Urinary bladder (tissue), 4 donors: ENCODE data around the gene KBTBD2. TPM values are rescaled to one million over a fixed set of nuclear protein-coding genes. Genes with fewer than 3 reads are reported as not detected.
A peak's percentile ranks its signal among the peaks of the same experiment; 100 is the strongest.
"Not testable (repeated sequence)": the region's sequence is repeated elsewhere in the genome, so short reads cannot be mapped to it uniquely, and the experiment has no call there.

ENCODE experiments used
- DNase-seq: peaks from one replicate; pipeline ENCODE4 v3.0.0-alpha.2; 2015; ENCODE audit errors: extremely low spot score
- H3K27ac ChIP-seq: one replicate; pipeline ENCODE4 v1.5.1; 2013; ENCODE audit warnings: low read depth, mild to moderate bottlenecking, moderate library complexity
- H3K36me3 ChIP-seq: one replicate; pipeline ENCODE4 v1.6.1; 2013; ENCODE audit warnings: mild to moderate bottlenecking, moderate library complexity; ENCODE audit not compliant: insufficient read depth
- H3K4me1 ChIP-seq: one replicate; pipeline ENCODE4 v1.6.1; 2013; ENCODE audit warnings: mild to moderate bottlenecking, moderate library complexity; ENCODE audit not compliant: insufficient read depth
- H3K4me3 ChIP-seq: one replicate; pipeline ENCODE4 v1.5.1; 2013; ENCODE audit warnings: low read depth, low read length
- WGBS: extraction: QIAGEN DNeasy Blood & Tissue Kit; methylation state at CpG from one replicate; pipeline ENCODE4 v1.1.7; 2013; 5-methylcytosine and 5-hydroxymethylcytosine counted together
- polyA plus RNA-seq: library from polyadenylated mRNA; stranded (reverse); fragments of 200-250 nt; gene quantifications from one replicate; pipeline ENCODE4 v1.2.3, GENCODE V29; 2013
- total RNA-seq: library from RNA; depleted of rRNA; stranded (reverse); fragments of >200 nt; gene quantifications from one replicate; pipeline ENCODE4 v1.2.3, GENCODE V29; 2014
- donor health status: healthy with polysubstance abuse.
- donor health status: healthy.

Gene KBTBD2
- total and polyA plus RNA-seq, 2 donors: 19.5 to 64.8 TPM

DNA sequence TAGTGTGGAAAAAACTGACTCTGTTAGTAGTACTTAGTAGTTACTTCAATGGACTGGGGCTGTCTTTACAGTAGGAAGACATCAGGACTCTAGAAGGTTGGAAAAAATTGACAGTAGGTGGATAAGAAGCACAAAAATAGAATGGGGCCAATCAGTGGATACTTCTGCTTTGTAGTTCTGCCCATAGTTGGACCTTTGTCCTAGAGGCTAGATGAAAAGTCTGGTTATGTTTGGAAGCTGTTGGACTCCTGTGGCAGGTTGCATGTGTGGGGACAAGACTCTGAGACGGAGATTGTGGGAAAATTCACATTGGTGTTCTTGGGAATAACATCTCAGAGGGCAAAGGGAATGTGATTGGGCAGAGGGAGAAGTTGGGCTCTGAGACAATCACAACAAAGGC is 18.6 kb upstream of the KBTBD2 start:
- DNase-seq: no peak
- Histone ChIP-seq H3K4me1 (no peaks in the 10 kb centered on the region), H3K4me3 (no peak overlapping the region), H3K27ac (no peak overlapping the region), H3K36me3 (no peaks in the 10 kb centered on the region)
- 85% methylated on average over 1 of the region's 1 CpG for WGBS

DNA sequence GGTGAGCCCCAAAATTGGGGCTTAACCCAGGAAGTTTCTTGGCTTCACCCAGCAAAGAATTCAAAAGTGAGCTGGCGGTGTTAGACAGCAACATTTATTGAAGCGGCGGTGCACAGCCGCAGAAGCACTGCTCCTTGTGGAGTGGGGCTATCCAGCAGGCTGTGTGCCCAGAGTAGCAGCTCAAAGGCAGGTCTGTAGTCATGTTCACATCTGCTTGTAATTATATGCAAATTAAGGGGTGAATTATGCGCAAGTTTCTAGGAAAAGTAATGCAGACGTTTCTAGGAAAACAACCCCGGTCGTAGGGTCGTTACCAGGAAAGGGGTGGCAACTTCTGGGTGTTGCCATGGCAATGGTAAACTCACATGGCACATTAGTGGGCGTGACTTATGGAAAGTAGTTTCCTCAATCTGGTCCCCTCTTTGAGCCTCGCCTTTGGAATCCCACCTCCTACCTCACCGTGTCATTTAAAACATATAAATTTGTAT is 13.7 kb upstream of the KBTBD2 start:
- Histone ChIP-seq H3K36me3 (peaks cover 2% of the 10 kb centered on the region), H3K4me3 (peak overlapping the region; percentile 0), H3K4me1 (no peaks in the 10 kb centered on the region), H3K27ac (no peak overlapping the region)
- peak; percentile 49 for DNase-seq
- WGBS: 15% methylated on average over 12 of the region's 12 CpGs

DNA sequence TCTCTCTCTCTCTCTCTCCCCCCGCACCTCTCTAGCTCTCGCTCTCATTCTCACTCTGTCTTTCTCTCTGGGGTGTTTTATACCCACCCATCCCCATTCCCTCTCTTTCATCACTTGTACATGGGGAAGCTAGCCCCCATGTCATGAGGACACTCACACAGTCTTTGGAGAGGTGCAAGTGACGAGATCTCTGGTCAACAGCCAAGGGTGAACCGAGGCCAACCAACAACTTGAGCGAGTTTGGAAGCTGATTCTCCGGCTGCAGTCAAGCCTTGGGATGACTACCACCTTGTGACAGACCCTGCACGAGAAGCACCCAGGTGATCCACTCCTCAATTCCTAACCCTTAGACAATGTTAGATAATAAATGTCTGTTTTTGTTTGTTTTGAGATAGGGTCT is 10.1 kb upstream of the KBTBD2 start:
- Histone ChIP-seq H3K4me1 (no peaks in the 10 kb centered on the region), H3K36me3 (peaks cover 2% of the 10 kb centered on the region), H3K27ac (no peak overlapping the region), H3K4me3 (no peak overlapping the region)
- WGBS: 86% methylated on average over 7 of the region's 7 CpGs
- DNase-seq: no peak

DNA sequence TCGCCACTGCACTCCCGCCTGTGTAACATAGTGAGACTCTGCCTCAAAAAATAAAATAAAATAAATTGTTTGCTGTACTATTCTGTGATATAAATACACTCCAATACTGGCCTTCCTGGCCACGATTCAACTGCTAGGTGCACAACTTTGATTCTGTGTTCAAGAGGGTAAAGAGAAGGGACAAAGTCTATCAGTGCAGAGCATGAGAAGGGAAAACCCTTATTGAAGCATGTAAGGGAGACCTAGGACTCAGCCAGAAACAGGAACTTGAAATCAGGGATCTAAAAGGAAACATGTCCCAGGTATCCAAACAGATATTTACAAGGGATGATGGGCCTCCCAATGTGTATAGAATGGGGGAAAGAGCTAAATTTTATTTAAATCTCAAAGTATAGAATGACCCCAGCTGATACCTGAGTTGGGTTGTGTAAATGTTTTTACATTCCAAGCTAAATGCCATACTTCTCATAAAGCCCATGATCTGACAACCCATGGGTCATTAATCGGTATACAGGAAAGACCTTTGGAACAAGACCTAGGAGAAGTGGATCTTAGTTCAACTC is 9.0 kb upstream of the KBTBD2 start:
- 95% methylated on average over 4 of the region's 4 CpGs for WGBS
- DNase-seq: no peak
- peaks cover 2% of the 10 kb centered on the region for H3K36me3 ChIP-seq
- H3K4me3 ChIP-seq: no peak overlapping the region
- H3K27ac ChIP-seq: no peak overlapping the region
- H3K4me1 ChIP-seq: no peaks in the 10 kb centered on the region

DNA sequence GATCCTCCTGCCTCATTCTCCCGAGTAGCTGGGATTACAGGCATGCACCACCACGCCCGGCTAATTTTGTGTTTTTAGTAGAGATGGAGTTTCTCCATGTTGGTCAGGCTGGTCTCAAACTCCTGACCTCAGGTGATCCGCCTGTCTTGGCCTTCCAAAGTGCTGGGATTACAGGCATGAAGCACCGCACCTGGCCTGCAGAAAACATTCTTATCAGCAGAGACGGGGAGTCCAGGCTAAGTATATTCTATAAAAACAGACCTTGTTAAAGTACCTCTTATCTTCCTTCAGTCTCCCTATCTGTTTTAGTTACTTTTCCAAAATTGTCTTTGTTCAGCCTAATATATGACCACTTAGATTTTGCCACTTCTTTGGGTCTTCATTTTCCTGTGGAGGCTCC is 5.8 kb upstream of the KBTBD2 start:
- not testable (repeated sequence) for H3K4me1 ChIP-seq, H3K27ac ChIP-seq, DNase-seq, H3K36me3 ChIP-seq, H3K4me3 ChIP-seq
- WGBS: 83% methylated on average over 6 of the region's 6 CpGs

DNA sequence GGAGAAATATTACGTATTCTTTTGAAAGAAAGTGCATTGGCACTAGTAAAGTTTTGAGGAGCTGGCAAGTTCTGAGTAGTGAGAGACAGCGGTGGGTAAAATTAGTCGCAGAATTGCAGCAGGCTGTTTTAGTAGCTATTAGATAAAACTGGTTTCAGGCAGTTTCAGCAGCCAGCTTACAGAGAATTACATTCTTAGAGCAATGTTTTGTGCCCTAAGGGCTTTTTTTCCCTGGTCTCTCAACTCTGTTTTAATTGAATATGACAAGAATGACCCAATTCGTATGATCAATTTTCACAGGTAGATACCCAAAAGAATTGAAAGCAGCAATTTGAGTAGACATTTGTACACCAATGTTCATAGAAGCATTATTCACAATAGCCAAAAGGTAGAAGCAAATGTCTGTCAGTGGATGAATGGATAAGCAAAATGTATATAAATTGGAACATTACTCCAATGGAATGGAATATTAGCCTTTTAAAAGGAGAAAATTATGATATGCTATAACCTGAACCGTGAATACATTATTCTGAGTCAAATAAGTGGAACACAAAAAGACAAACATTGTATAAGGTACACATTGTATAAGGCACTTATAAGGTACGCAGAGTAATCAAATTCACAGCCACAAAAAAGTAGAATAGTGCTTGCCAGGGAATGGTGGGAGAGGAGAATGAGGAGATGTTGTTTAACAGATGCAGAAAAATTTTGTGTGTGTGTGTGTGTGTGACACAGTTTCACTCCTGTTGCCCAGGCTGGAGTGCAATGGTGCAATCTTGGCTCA is 5.2 kb upstream of the KBTBD2 start:
- H3K4me3 ChIP-seq: no peak overlapping the region
- H3K4me1 ChIP-seq: no peaks in the 10 kb centered on the region
- peaks cover 2% of the 10 kb centered on the region for H3K36me3 ChIP-seq
- no peak for DNase-seq
- no peak overlapping the region for H3K27ac ChIP-seq
- WGBS: 92% methylated on average over 6 of the region's 6 CpGs

DNA sequence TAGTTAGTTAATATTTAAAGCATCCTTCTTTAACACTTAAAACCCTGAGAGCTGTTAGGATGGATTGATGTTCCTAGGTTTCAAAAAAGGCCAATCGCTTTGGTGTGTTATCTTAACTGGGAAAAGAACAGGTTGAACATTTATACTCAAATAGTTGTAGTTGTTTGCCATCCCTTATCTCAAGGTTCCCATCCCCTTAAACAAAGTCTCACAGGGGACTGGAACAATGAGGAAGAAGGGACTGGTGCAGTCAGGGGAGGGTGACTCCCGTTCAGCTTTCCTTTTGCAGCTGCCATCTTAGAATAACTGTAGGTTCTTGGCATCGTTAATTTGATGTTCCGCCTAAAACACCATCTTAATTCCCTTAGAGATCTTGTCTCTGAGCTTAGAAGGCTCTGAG is 2.6 kb upstream of the KBTBD2 start:
- no peak overlapping the region for H3K4me3 ChIP-seq
- no peaks in the 10 kb centered on the region for H3K36me3 ChIP-seq
- no peaks in the 10 kb centered on the region for H3K4me1 ChIP-seq
- whole genome bisulfite sequencing: 74% methylated on average over 4 of the region's 4 CpGs
- no peak overlapping the region for H3K27ac ChIP-seq
- no peak for DNase-seq

DNA sequence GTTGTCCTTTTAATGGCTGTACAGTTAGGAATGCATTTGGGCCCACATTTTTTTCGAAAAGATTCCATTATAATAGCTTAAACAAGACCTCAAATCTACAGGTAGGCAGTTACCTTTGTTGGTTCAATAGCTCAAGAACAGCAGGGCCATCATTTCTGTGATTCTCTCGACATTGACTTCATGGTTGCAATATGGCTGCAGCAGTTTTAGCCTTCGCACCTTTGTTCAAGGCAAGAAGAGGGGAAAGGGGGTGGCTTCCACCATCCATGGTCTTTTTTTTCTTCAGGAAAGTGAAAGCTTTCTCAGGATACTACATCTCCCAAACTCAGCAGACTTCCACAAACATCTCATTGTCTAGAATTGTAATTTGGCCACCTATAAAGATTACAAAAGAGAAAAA is 2.2 kb upstream of the KBTBD2 start:
- 93% methylated on average over 3 of the region's 3 CpGs for WGBS
- H3K36me3 ChIP-seq: no peaks in the 10 kb centered on the region
- no peak overlapping the region for H3K27ac ChIP-seq
- DNase-seq: no peak
- H3K4me3 ChIP-seq: no peak overlapping the region
- no peaks in the 10 kb centered on the region for H3K4me1 ChIP-seq

DNA sequence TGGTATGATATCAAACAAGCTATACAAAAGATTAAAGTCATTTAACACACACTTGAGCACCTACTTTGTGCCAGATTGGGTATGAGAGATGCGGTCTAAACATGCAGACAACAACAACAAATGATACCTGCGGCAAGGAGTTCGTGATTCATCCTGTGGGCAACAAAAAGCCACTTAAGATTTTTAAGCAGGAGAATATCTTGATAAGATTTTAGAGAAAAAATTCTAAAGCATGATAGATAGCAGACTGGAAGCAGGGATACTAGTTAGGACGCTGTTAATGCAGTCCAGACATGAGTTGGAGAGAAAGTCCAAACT is 1.6 kb upstream of the KBTBD2 start:
- no peak for DNase-seq
- Histone ChIP-seq H3K4me3 (no peak overlapping the region), H3K4me1 (no peaks in the 10 kb centered on the region), H3K36me3 (no peaks in the 10 kb centered on the region), H3K27ac (peak overlapping the region; percentile 50)
- WGBS: 38% methylated on average over 4 of the region's 4 CpGs

DNA sequence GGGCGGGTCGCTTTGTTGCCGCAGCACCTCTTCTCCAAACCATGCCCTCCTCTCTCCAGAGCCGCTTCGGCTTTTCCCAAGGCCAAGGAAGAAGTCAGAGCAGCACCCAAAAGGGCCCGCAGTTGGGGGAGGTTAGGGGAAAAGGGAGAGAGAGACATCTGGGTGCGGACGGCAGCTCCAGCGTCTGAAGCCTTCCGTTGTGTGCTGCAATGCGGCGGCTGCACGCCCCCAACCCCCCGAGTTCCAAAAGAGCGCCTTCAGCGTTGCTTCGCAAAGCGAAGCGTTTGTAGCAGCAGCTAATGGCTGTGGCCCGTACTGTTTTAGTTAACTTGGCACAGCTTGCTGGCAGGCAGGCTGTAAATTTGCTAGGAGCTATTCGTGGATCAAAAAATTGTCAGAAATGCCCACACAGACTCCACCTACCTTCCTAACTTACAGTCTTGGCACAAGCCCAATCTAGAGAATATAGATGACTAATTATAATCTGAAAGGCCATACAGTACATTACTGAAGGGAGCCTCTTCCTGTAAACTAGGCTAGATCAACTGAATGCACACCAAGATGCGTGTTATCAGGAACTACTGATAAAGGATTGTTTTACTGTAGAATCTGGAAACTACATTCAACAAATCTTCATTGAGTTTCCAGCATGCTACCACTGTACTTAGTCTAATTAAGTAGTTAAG is 1.1 kb upstream of the KBTBD2 start:
- H3K4me1 ChIP-seq: no peaks in the 10 kb centered on the region
- H3K4me3 ChIP-seq: peak overlapping the region; percentile 99
- no peaks in the 10 kb centered on the region for H3K36me3 ChIP-seq
- WGBS: under 1% methylated on average over 22 of the region's 22 CpGs
- H3K27ac ChIP-seq: peak overlapping the region; percentile 99
- peak; percentile 31 for DNase-seq

DNA sequence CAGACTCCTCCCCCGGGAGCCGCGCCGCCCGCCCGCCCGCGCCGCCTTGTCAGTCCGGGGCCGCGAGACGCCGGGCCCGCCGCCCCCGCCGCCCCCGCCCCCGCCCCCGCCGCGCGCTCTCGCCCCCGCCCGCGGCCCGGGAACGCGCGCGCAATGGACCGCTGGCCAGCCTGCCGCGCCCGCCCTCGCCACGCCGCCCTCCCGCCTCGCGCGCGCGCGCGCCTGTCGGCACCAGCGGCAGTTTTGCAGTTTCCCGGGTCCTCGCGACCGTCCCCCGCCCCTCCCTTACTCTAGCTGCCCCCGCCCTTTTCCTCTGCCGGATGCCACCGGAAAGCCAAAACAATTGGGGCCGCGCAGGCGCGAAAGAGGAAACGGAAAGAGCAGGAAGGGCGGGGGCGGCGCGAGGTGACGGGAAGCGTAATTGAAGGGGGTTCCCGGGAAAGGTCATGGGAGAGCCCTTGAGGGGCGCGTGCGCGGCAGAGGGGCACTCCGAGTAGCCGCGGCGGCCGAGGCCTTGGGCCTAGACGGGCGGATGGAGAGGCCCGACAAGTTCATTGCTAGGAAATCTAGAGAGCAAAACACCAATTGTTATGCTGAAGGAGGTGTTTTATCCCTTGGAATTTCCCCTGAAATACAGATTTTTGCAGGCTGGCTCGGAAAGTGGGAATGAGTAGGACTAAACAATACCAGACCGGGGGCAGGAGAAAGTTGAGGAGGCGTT is 400 bp upstream of the KBTBD2 start:
- no peaks in the 10 kb centered on the region for H3K36me3 ChIP-seq
- H3K27ac ChIP-seq: peak overlapping the region; percentile 99
- under 1% methylated on average over 79 of the region's 85 CpGs for WGBS
- no peaks in the 10 kb centered on the region for H3K4me1 ChIP-seq
- H3K4me3 ChIP-seq: peak overlapping the region; percentile 99
- DNase-seq: peak; percentile 93

DNA sequence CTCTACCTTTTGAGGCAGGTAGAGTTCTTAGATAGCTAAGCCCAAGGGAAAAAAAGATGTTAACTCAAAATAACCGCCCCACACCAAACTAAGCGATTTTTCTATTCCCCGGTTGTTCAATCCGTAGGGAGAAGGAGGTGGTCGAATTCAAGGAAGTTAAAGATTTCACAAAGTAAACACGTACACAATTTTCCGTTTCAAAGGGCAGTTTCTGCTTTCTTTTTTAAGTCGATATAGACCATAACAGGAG is 842 bp downstream of the KBTBD2 start:
- Histone ChIP-seq H3K27ac (peak overlapping the region; percentile 99), H3K4me3 (peak overlapping the region; percentile 99), H3K4me1 (no peaks in the 10 kb centered on the region), H3K36me3 (no peaks in the 10 kb centered on the region)
- WGBS: under 1% methylated on average over 8 of the region's 8 CpGs
- DNase-seq: no peak

DNA sequence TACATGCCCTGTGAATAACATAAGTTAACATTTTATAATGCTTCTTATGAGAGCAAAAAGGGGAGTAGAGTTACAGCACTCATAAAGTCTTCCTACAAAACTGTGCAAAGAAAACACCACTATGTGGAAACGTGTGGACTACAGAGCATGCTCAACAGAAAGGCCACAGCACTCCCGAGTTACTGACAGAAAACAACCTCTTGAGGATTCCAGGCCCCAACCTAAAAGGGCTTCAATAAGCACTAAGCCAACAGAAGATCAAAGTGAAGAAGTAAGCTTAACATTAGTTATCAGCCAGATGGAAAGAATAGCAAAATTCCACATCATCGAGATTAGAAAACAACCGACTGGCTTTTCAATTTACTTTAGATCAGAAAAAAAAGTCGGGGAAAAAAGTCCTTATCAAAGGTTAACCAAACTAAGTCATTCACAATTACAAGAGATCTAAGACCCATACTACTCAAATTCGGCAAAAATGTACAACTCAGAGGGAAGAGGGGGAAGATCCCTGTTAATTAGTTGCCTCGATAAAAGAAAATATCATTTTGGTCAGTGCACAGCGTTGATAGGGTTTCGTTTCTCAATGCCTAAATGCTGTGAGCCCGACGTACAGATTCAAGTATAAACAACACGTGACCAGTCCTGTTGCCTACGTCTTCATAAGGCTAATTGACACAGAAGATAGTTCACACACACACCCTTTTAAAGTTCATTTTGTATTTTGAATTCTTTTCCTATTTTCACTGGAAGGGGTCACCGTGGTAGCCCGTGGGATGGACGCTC is 1.4 kb downstream of the KBTBD2 start:
- no peaks in the 10 kb centered on the region for H3K36me3 ChIP-seq
- no peaks in the 10 kb centered on the region for H3K4me1 ChIP-seq
- under 1% methylated on average over 16 of the region's 16 CpGs for WGBS
- H3K27ac ChIP-seq: peak overlapping the region; percentile 99
- DNase-seq: no peak
- peak overlapping the region; percentile 99 for H3K4me3 ChIP-seq
